Measurements from ENCODE around the gene PTTG2.

GRCh38 chr4:37934096-37934495 lies 26.1 kb upstream of the PTTG2 start:
- TF ChIP-seq, protein P1, sequence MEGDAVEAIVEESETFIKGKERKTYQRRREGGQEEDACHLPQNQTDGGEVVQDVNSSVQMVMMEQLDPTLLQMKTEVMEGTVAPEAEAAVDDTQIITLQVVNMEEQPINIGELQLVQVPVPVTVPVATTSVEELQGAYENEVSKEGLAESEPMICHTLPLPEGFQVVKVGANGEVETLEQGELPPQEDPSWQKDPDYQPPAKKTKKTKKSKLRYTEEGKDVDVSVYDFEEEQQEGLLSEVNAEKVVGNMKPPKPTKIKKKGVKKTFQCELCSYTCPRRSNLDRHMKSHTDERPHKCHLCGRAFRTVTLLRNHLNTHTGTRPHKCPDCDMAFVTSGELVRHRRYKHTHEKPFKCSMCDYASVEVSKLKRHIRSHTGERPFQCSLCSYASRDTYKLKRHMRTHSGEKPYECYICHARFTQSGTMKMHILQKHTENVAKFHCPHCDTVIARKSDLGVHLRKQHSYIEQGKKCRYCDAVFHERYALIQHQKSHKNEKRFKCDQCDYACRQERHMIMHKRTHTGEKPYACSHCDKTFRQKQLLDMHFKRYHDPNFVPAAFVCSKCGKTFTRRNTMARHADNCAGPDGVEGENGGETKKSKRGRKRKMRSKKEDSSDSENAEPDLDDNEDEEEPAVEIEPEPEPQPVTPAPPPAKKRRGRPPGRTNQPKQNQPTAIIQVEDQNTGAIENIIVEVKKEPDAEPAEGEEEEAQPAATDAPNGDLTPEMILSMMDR (IDR thresholded peaks at IDR 0.05): no peak
- no peak for TF ChIP-seq POLR2A (IDR thresholded peaks at IDR 0.05)

Measured in uterus (tissue), 2 donors.